Measurements from ENCODE around the gene B4GALT6.

Gene B4GALT6

DNA sequence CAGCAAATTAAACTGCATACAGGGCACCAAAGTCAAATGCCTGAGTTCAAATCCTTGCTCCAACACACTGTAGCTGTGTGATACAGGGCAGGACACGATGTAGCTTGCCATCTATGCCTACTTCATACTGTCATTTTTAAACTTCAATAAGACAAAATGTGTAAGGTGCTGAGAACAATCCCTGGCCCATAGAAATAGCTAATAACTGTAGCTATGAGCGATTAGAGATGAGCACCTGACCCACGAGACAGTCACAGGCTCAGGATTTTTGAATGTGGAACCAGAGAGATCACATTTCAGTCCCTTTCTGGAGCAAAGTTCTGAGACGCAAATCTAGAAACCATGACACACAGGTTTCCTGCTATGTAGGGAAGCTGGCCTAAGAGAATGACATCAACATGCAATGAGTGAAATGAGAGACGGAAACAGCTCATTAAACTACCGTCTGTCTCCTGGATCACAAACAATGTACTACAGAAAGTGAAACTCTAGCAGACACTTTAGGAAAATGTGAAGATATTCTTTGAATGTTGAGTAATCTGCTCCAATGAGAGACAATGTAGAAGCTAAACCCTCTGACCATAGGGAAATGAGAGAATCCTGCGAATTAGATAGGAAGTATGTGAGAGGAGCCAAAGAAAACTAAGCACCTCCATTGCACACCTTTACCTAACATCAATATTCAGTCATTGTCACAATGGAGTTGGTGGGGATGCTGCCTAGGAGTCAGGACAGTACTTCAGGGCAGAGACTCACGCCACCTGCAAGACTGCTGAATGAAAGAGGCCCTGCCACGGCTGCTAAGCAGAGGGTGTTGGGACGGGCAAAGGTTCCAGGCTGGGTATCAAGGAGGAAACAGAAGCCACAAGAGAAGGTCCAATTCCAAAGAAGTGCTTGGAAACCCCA lies 25.5 kb downstream of the B4GALT6 start:
- DNase-seq: no peak

DNA sequence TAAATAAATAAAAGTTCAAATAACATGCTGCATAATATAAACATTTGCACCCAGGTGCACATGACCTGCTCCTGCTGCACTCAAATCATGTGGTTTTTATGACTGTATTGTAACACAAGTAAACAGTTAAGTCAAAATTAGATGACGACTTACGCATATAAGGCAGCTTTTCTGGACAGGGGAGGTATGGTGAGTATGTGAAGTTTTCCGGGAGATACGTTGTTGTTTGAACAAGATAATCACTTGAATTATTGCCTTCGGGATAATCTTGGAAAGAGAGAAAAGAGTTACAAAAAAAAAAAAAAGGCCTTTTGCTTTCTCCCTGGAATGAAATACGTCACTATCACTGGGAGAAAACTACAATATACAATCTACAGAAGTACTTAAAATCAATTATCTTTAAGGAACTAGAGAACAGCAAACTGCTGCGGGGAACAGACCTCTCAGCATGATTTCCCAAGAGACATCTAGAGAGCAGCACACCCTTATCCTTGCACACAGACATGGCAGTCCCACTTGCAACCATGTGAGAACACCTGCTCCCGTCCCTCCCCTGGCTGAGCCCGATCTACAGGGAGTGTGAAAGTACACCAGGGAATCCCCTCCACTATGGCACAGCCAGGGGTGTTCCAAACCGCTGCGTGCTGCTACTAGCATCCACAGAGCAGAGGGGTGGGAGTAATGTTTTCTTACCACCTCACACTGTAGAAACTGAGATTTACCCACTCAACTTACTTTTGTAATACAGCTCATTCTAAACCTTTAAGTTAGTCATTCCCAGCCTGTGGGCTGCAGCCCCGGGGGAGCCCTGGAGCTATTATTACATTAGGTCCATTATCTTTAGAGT lies 26.3 kb downstream of the B4GALT6 start:
- DNase-seq: no peak

DNA sequence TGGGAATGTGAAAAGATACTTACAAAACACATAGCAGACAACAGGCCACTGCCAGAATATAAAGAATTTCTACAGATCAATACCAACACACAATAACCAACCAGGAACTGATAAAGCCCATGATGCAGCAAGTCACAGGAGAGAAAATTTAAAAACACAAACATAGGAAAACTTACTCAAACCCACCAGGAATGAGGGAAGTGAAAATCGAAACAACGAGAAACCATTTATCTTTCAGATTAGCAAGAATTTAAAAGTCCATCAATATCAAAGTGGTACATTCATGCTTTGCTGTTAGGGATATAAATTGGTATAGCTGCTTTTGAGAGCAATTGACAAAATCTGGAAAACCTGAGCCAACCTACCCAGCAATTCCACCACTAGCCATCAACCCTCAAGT lies 27.6 kb downstream of the B4GALT6 start:
- no peak for DNase-seq

DNA sequence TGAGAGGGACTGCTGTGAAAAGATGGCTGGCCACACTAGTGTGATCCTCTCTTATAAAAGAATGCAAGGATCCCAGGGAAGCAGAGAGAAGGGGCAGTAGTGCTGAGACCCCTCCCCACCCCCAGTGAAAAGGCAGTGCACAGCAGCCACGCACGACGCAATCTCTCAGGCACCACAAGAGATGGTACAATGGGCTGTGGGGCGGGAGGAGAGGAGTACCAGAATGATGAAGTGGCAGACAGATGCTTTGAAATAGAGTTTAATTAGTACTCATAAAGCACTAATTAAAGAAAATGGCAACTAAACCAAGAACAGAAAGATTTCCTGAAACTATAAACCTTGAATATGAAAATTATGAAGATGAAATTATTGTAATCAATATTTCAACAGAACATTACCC lies 29.0 kb downstream of the B4GALT6 start:
- no peak for DNase-seq

- DNase-seq: no peak
Observed at GRCh38 chr18:31652877-31653276, 31.5 kb downstream of the B4GALT6 start.

DNA sequence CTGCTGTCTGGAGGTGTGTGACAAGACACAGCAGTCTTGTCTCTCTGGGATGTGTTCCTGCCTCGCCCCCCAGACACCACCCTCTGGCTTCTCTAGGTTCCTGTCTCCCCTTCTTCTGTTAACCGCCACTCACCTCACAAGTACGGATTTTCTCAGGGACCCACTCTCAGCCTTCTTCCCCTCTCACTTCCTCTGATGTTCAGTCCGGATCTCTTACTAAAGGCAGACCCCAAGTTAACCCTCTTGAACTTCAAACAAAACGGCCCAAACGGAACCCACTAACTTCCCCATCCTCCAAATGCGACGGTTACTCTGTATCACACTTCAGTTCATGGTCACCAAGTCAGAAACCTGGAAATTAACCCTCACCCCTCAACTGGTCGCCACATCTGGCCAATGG lies 32.0 kb downstream of the B4GALT6 start:
- no peak for DNase-seq

- no peak for DNase-seq
Observed at GRCh38 chr18:31651369-31651768, 33.0 kb downstream of the B4GALT6 start.

DNA sequence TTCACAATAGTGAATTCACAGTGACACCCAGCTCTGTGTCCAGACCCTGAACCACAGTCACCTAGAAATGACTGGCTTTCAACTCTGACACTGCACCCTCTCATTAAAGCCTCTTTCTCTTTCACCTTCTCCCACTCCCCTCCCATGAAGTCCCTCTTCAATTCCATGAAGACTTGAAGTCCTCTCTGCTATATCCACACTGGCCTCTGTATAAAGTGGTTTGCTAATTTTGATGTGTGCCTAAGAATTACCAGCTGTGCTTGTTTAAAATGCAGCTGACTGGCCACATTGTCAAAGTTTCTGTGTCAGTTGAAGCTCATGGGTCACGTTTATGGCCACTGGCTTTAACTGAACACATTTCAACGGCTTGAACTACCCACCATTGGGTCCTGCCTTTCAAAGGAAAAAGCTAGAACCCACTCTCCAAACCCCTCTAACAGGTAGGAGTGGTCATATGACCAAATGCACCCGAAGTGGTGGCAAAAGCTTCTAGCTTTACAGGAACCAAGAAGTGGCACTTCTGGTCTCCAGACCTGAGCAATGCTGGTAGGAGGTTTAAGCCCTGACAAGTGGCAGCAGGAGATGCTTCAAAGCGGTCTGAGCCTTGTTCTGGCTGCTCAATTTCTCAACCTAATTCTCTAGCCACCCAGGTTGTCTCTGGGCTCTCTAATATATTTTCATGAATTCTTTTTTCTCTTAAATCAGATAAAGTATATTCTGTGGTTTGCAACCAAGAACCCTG lies 34.2 kb downstream of the B4GALT6 start:
- no peak for DNase-seq

DNA sequence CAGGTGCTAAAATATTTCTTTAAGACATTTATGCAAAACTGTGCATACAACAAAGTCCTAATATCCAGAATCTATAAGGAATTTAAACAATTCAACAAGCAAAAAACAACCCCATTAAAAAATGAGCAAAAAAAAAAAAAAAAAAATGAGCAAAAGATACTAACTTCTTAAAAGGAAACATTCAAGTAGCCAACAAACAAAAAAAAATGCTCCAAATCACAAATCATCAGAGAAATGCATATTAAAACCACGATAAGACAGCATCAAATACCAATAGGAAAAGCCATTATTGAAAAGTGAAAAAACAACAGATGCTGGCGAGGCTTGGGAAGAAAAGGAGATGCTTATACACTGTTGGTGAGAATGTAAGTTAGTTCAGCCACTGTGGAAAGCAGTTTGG lies 34.9 kb downstream of the B4GALT6 start:
- no peak for DNase-seq

GRCh38 chr18:31648966-31649429 lies 35.4 kb downstream of the B4GALT6 start:
- no peak for DNase-seq

DNA sequence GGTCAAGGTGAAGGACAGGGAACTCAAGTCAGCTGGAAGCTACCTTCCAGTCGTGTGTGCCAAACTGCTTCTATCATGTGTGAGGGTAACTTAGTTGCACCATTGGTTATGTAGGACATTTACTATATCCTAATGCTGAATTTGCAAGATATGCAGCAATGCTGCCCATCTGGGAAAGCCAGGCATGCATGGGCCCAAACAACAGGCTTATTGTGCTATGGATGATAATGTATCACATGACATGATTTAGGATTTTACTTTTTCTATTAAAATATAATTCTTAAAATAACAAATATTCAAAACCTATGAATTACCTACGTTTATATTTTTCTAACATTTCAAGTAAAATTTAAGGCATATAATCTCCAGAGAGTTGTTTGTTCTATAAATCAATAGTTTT lies 35.9 kb downstream of the B4GALT6 start:
- DNase-seq: no peak

GRCh38 chr18:31647127-31647753 lies 37.1 kb downstream of the B4GALT6 start:
- DNase-seq: no peak

- no peak for DNase-seq
Observed at GRCh38 chr18:31646332-31647126, 37.9 kb downstream of the B4GALT6 start.

GRCh38 chr18:31645411-31645810 lies 39.0 kb downstream of the B4GALT6 start:
- no peak for DNase-seq

DNA sequence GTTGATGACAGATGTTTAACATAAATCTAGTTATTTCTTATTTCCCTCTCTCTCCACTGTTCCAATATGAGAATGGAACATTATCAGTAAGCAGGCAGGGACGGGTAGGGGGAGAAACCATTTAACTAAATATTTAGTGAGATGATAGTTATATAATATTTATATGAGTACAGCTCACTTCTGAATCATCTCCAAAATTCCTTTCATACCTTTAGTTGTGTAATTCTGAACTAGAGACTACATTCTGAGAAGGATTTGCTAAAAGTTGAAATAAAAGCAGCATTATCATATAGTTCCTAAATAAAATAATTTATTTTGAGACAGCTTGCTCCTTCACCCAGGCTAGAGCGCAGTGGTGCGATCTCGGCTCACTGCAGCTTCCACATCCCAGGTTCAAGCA lies 41.4 kb downstream of the B4GALT6 start:
- DNase-seq: no peak

- DNase-seq: no peak
Observed at GRCh38 chr18:31637445-31637844, 46.9 kb downstream of the B4GALT6 start.

DNA sequence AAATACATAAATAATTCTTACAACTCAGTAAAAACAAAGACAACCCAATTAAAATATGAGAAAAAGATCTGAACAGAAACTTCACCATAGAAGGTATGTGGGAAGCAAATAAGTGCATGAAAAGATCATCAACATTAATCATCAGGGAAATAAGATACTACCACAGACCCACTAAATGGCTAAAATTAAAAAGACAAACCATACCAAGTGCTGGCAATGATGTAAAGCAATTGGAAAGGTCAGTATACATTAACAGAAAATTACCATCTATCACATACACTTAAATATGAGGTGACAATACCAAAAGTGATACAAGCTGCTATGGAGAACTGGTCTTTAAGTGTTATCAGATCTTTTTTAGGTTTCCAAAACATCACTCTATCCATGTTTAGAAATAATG lies 48.0 kb downstream of the B4GALT6 start:
- no peak for DNase-seq

DNA sequence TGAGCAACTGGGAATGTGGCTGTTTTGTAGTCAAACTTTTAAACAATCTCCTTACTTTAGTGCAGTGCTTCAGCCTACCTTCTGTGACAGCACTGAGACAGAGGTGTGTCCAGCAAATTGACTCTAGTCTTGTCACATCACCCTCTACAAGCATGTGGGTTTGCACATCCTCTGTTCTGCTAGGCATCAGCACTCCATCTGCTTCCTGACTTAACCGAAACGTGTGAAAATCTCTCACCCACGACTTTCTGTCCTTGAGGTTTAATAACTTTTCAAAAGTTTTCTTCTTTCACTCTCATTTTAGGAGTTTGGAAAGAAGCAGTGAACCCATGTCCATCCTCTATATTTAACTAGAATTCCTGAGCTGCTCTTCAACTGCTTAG lies 50.1 kb downstream of the B4GALT6 start:
- DNase-seq: no peak

- no peak for DNase-seq
Observed at GRCh38 chr18:31633392-31634330, 50.7 kb downstream of the B4GALT6 start.

- DNase-seq: no peak
Observed at GRCh38 chr18:31632356-31632755, 52.0 kb downstream of the B4GALT6 start.

DNA sequence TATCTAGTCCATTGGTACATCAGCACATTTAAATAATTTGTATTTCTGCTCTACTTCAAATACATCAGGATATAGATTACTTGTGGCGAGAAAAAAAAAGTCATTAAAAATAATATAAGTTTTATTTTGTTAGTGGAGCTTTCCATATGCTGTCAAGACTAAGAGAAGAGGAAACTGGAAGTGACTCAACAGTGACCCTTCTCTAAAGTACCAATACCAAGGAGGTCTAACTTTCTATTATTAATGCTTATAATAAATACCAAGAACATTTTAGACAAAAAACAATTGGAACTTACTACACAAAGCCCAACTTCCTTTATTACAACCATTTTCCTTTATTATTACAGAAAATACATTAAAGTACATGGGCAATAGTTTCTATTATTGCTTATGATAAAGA lies 52.9 kb downstream of the B4GALT6 start:
- DNase-seq: no peak
